ENCODE results near the gene CREBBP.

Gene CREBBP

GRCh38 chr16:3791701-3792100 is 88.8 kb downstream of the CREBBP start:
- Histone ChIP-seq H3K9ac (ENCODE audit: low read length) (no peak overlapping the region), H3K27me3 (ENCODE audit: insufficient read depth, low read length) (no peaks in the 10 kb centered on the region), H4K20me1 (ENCODE audit: insufficient read depth, low read length) (no peaks in the 10 kb centered on the region)

GRCh38 chr16:3789375-3790099 is 91.0 kb downstream of the CREBBP start:
- H3K27me3 ChIP-seq (ENCODE audit: insufficient read depth, low read length) = no peaks in the 10 kb centered on the region
- H3K9ac ChIP-seq (ENCODE audit: low read length) = no peak overlapping the region
- H3K4me3 ChIP-seq (ENCODE audit: low read depth, low read length, poor library complexity, severe bottlenecking) = no peak overlapping the region
- H3F3A ChIP-seq (ENCODE audit: insufficient read depth, low read length) = no peaks in the 10 kb centered on the region
- no peak overlapping the region for H3K4me2 ChIP-seq (ENCODE audit: low read length)
- no peak overlapping the region for H2AFZ ChIP-seq (ENCODE audit: low read length)
- H3K4me1 ChIP-seq (ENCODE audit: insufficient read depth, low read length, severe bottlenecking) = peaks cover 23% of the 10 kb centered on the region
- no peaks in the 10 kb centered on the region for H3K9me2 ChIP-seq (ENCODE audit: low read depth, low read length)
- H3K36me3 ChIP-seq (ENCODE audit: insufficient read depth, low read length) = peaks cover 47% of the 10 kb centered on the region
- no peak for TF ChIP-seq CTCF (IDR thresholded peaks at IDR 0.05; ENCODE audit: low read length)
- TF ChIP-seq EZH2 (IDR thresholded peaks at IDR 0.05; ENCODE audit: borderline replicate concordance, low read length) = no peak
- no peaks in the 10 kb centered on the region for H3K79me2 ChIP-seq (ENCODE audit: insufficient read depth, low read length)
- H4K20me1 ChIP-seq (ENCODE audit: insufficient read depth, low read length) = no peaks in the 10 kb centered on the region
- no peaks in the 10 kb centered on the region for H3K9me3 ChIP-seq (ENCODE audit: low read length)
- no peak overlapping the region for H3K27ac ChIP-seq (ENCODE audit: low read depth, low read length, poor library complexity, severe bottlenecking)

More at GRCh38 chr16:3791701-3792100, 88.8 kb downstream of the CREBBP start:
- H3F3A ChIP-seq (ENCODE audit: insufficient read depth, low read length) = no peaks in the 10 kb centered on the region
- peaks cover 23% of the 10 kb centered on the region for H3K4me1 ChIP-seq (ENCODE audit: insufficient read depth, low read length, severe bottlenecking)
- H3K4me2 ChIP-seq (ENCODE audit: low read length) = no peak overlapping the region
- no peak overlapping the region for H2AFZ ChIP-seq (ENCODE audit: low read length)
- no peak overlapping the region for H3K27ac ChIP-seq (ENCODE audit: low read depth, low read length, poor library complexity, severe bottlenecking)
- no peaks in the 10 kb centered on the region for H3K9me2 ChIP-seq (ENCODE audit: low read depth, low read length)
- peaks cover 11% of the 10 kb centered on the region; the same call in 1 of the 2 replicates for H3K79me2 ChIP-seq (ENCODE audit: insufficient read depth, low read length)
- no peaks in the 10 kb centered on the region for H3K9me3 ChIP-seq (ENCODE audit: low read length)
- TF ChIP-seq EZH2 (IDR thresholded peaks at IDR 0.05; ENCODE audit: borderline replicate concordance, low read length) (no peak), CTCF (IDR thresholded peaks at IDR 0.05; ENCODE audit: low read length) (no peak)
- H3K4me3 ChIP-seq (ENCODE audit: low read depth, low read length, poor library complexity, severe bottlenecking) = no peak overlapping the region
- H3K36me3 ChIP-seq (ENCODE audit: insufficient read depth, low read length) = peaks cover 46% of the 10 kb centered on the region

- Histone ChIP-seq H3K9me3 (ENCODE audit: low read length) (no peaks in the 10 kb centered on the region), H4K20me1 (ENCODE audit: insufficient read depth, low read length) (no peaks in the 10 kb centered on the region), H3K9me2 (ENCODE audit: low read depth, low read length) (no peaks in the 10 kb centered on the region), H3K79me2 (ENCODE audit: insufficient read depth, low read length) (no peaks in the 10 kb centered on the region), H3K27me3 (ENCODE audit: insufficient read depth, low read length) (no peaks in the 10 kb centered on the region), H3K4me2 (ENCODE audit: low read length) (no peak overlapping the region), H3K9ac (ENCODE audit: low read length) (no peak overlapping the region), H3F3A (ENCODE audit: insufficient read depth, low read length) (no peaks in the 10 kb centered on the region), H3K4me3 (ENCODE audit: low read depth, low read length, poor library complexity, severe bottlenecking) (no peak overlapping the region), H3K27ac (ENCODE audit: low read depth, low read length, poor library complexity, severe bottlenecking) (no peak overlapping the region), H3K4me1 (ENCODE audit: insufficient read depth, low read length, severe bottlenecking) (peaks cover 23% of the 10 kb centered on the region), H3K36me3 (ENCODE audit: insufficient read depth, low read length) (peaks cover 53% of the 10 kb centered on the region), H2AFZ (ENCODE audit: low read length) (no peak overlapping the region)
- TF ChIP-seq EZH2 (IDR thresholded peaks at IDR 0.05; ENCODE audit: borderline replicate concordance, low read length) (no peak), CTCF (IDR thresholded peaks at IDR 0.05; ENCODE audit: low read length) (no peak)
Observed at GRCh38 chr16:3788711-3789374, 91.7 kb downstream of the CREBBP start.
